NCI-H1436 treated with DMSO at 0.1 percent for 48 hours (cell line): ENCODE results near the gene ITGB3.
"Not testable (repeated sequence)": the region's sequence is repeated elsewhere in the genome, so short reads cannot be mapped to it uniquely, and the experiment has no call there.

ENCODE experiments used
- DNase-seq: peaks from one replicate; lab custom pipeline; 2025; lab: John Stamatoyannopoulos, UW

The ITGB3 gene

GRCh38 chr17:47244697-47245096, 8.9 kb upstream of the ITGB3 start:
- DNase-seq: no peak

GRCh38 chr17:47246120-47246519, 7.5 kb upstream of the ITGB3 start:
- no peak for DNase-seq

- DNase-seq: no peak
These were observed 2.8 kb upstream of the ITGB3 start for GRCh38 chr17:47250855-47251254.

GRCh38 chr17:47251421-47251940, 2.1 kb upstream of the ITGB3 start:
- DNase-seq: no peak

GRCh38 chr17:47252209-47252608, 1.4 kb upstream of the ITGB3 start:
- DNase-seq: no peak

- no peak for DNase-seq
These were observed 688 bp upstream of the ITGB3 start for GRCh38 chr17:47252766-47253512.

- DNase-seq: no peak
These were observed 846 bp downstream of the ITGB3 start for GRCh38 chr17:47254403-47254943.

- no peak for DNase-seq
These were observed 4.2 kb downstream of the ITGB3 start for GRCh38 chr17:47257651-47258339.

GRCh38 chr17:47262586-47262985, 9.0 kb downstream of the ITGB3 start:
- no peak for DNase-seq

GRCh38 chr17:47264166-47264565, 10.5 kb downstream of the ITGB3 start:
- DNase-seq: no peak

GRCh38 chr17:47265983-47266541, 12.4 kb downstream of the ITGB3 start:
- no peak for DNase-seq

GRCh38 chr17:47266782-47267181, 13.2 kb downstream of the ITGB3 start:
- DNase-seq: no peak

- DNase-seq: no peak
These were observed 13.8 kb downstream of the ITGB3 start for GRCh38 chr17:47267354-47267828.

- DNase-seq: not testable (repeated sequence)
These were observed 15.3 kb downstream of the ITGB3 start for GRCh38 chr17:47268964-47269363.

GRCh38 chr17:47269561-47270280, 16.1 kb downstream of the ITGB3 start:
- DNase-seq: not testable (repeated sequence)

- DNase-seq: no peak
These were observed 17.5 kb downstream of the ITGB3 start for GRCh38 chr17:47270946-47271705.

- DNase-seq: no peak
These were observed 18.9 kb downstream of the ITGB3 start for GRCh38 chr17:47272491-47272890.

- DNase-seq: no peak
These were observed 19.6 kb downstream of the ITGB3 start for GRCh38 chr17:47273245-47273644.

GRCh38 chr17:47274319-47275069, 20.9 kb downstream of the ITGB3 start:
- no peak for DNase-seq

- no peak for DNase-seq
These were observed 21.8 kb downstream of the ITGB3 start for GRCh38 chr17:47275245-47275984.
